ENCODE measurements around the gene PRMT5. TPM values are rescaled to one million over a fixed set of nuclear protein-coding genes. Genes with fewer than 3 reads are reported as not detected.

The PRMT5 gene
- total and polyA plus RNA-seq, 2 donors (not counting 3 experiments of a cell fraction or from before 2014, with no cell fraction given): 73.1 to 197 TPM

GRCh38 chr14:22923746-22924145 is 5.4 kb downstream of the PRMT5 start:
- H2AFZ ChIP-seq (ENCODE audit: low read depth, low read length): no peak overlapping the region
- H3K9ac ChIP-seq (replicated peaks; ENCODE audit: extremely low read depth, insufficient read depth, low read length): no peak overlapping the region
- H3K27me3 ChIP-seq (ENCODE audit: control insufficient read depth in 2 of 2, insufficient read depth in 2 of 2, low read length in 2 of 2): no peaks in the 10 kb centered on the region
- H3K4me2 ChIP-seq (ENCODE audit: insufficient read depth, low read length): no peak overlapping the region
- dilution Hi-C loops (cut with MboI; ENCODE audit: extremely low pct_ligation_motif_present, low sequenced_read_pairs): no loop called here
- intact Hi-C loops (cut with micrococcal nuclease): no loop called here
- CTCF ChIA-PET: no interaction called here
- POLR2A ChIA-PET: no interaction called here
- no peaks in the 10 kb centered on the region for H3K9me3 ChIP-seq (replicated peaks; ENCODE audit: control insufficient read depth, insufficient read depth, low read length)
- peaks cover 15% of the 10 kb centered on the region for H3K79me2 ChIP-seq (ENCODE audit: control insufficient read depth, insufficient read depth, low read length)
- no peaks in the 10 kb centered on the region for H4K20me1 ChIP-seq (replicated peaks; ENCODE audit: control insufficient read depth, extremely low read depth, insufficient read depth, low read length)
- TF ChIP-seq GATA2 (IDR thresholded peaks at IDR 0.05; ENCODE audit: insufficient read depth, insufficient read length, low read depth, low read length) (no peak), FOS (IDR thresholded peaks at IDR 0.05; ENCODE audit: borderline replicate concordance, insufficient read depth, low read length) (no peak), MYC (IDR thresholded peaks at IDR 0.05; ENCODE audit: low read depth, low read length) (no peak), MAX (IDR thresholded peaks at IDR 0.05; ENCODE audit: insufficient read depth, insufficient read length) (no peak), EZH2 (IDR thresholded peaks at IDR 0.05; ENCODE audit: borderline replicate concordance, low read depth, low read length, severe bottlenecking) (no peak)
- FAIRE-seq (no peak), DNase-seq (ENCODE audit: low read depth, low spot score) (no peak)
- H3K4me3 ChIP-seq (replicated peaks in 1 of 3; ENCODE audit: insufficient read depth in 1 of 3, low read depth in 1 of 3, low read length in 3 of 3): no peak overlapping the region
- H3K9me1 ChIP-seq (replicated peaks; ENCODE audit: control insufficient read depth, extremely low read depth, insufficient read depth, low read length): no peaks in the 10 kb centered on the region
- no TSS peak for BruUV-seq (replicated peaks)
- no peak overlapping the region for H3K27ac ChIP-seq (ENCODE audit: insufficient read depth, low read depth, low read length)
- H3K4me1 ChIP-seq (ENCODE audit: control insufficient read depth, extremely low read depth, insufficient read depth, low read length): peaks cover 17% of the 10 kb centered on the region
- H3K36me3 ChIP-seq (ENCODE audit: control insufficient read depth in 2 of 2, extremely low read depth in 1 of 2, insufficient read depth in 2 of 2, low read length in 2 of 2): peaks cover 6 to 29% of the 10 kb centered on the region in 2 experiments

- H3K27ac ChIP-seq (ENCODE audit: insufficient read depth, low read depth, low read length): no peak overlapping the region
- H3K79me2 ChIP-seq (ENCODE audit: control insufficient read depth, insufficient read depth, low read length): peaks cover 12% of the 10 kb centered on the region
- H3K4me3 ChIP-seq (replicated peaks in 1 of 3; ENCODE audit: insufficient read depth in 1 of 3, low read depth in 1 of 3, low read length in 3 of 3): no peak overlapping the region
- H4K20me1 ChIP-seq (replicated peaks; ENCODE audit: control insufficient read depth, extremely low read depth, insufficient read depth, low read length): no peaks in the 10 kb centered on the region
- H3K36me3 ChIP-seq (ENCODE audit: control insufficient read depth in 2 of 2, extremely low read depth in 1 of 2, insufficient read depth in 2 of 2, low read length in 2 of 2): peaks cover 6 to 29% of the 10 kb centered on the region in 2 experiments
- FAIRE-seq (no peak), DNase-seq (ENCODE audit: low read depth, low spot score) (no peak)
- no peaks in the 10 kb centered on the region for H3K27me3 ChIP-seq (ENCODE audit: control insufficient read depth in 2 of 2, insufficient read depth in 2 of 2, low read length in 2 of 2)
- dilution Hi-C loops (cut with MboI; ENCODE audit: extremely low pct_ligation_motif_present, low sequenced_read_pairs): no loop called here
- BruUV-seq (replicated peaks): no TSS peak
- peaks cover 12% of the 10 kb centered on the region for H3K4me1 ChIP-seq (ENCODE audit: control insufficient read depth, extremely low read depth, insufficient read depth, low read length)
- ChIA-PET CTCF (no interaction called here), POLR2A (no interaction called here)
- H2AFZ ChIP-seq (ENCODE audit: low read depth, low read length): no peak overlapping the region
- TF ChIP-seq POLR2A (IDR thresholded peaks at IDR 0.05; ENCODE audit: low read depth, low read length) (no peak), FOS (IDR thresholded peaks at IDR 0.05; ENCODE audit: borderline replicate concordance, insufficient read depth, low read length) (no peak), MAX (IDR thresholded peaks at IDR 0.05; ENCODE audit: insufficient read depth, insufficient read length) (no peak)
- no peak overlapping the region for H3K9ac ChIP-seq (replicated peaks; ENCODE audit: extremely low read depth, insufficient read depth, low read length)
- H3K9me3 ChIP-seq (replicated peaks; ENCODE audit: control insufficient read depth, insufficient read depth, low read length): no peaks in the 10 kb centered on the region
- intact Hi-C loops (cut with micrococcal nuclease): no loop called here
- H3K9me1 ChIP-seq (replicated peaks; ENCODE audit: control insufficient read depth, extremely low read depth, insufficient read depth, low read length): no peaks in the 10 kb centered on the region
- no peak overlapping the region for H3K4me2 ChIP-seq (ENCODE audit: insufficient read depth, low read length)
Measured at GRCh38 chr14:22922294-22922693, 6.9 kb downstream of the PRMT5 start.

Data from endothelial cell of umbilical vein (primary cell).